Ascending aorta (tissue), 2 donors: ENCODE measurements around the gene SCYL1. TPM values are rescaled to one million over a fixed set of nuclear protein-coding genes. Genes with fewer than 3 reads are reported as not detected.

Experiments used
- DNase-seq, 2 donors: peaks; one replicate each; pipeline ENCODE4 v3.0.0-alpha.2; 2019; ENCODE audit warnings: low spot score in 2 of 2
- H3K27ac ChIP-seq, 2 donors: fragments of 200-600 bp; sonication (generic); one replicate each; pipeline ENCODE4 v1.5.1; 2016 to 2017; ENCODE audit warnings: mild to moderate bottlenecking in 1 of 2
- H3K27me3 ChIP-seq: fragments of 200-600 bp; sonication (generic); one replicate; pipeline ENCODE4 v1.5.1; 2017
- H3K36me3 ChIP-seq, 2 donors: fragments of 200-600 bp; sonication (generic); one replicate each; pipeline ENCODE4 v1.5.1; 2016
- H3K4me1 ChIP-seq, 2 donors: fragments of 200-600 bp; sonication (generic); one replicate each; pipeline ENCODE4 v1.5.1; 2016 to 2017; ENCODE audit warnings: mild to moderate bottlenecking in 1 of 2
- H3K4me3 ChIP-seq, 2 donors: fragments of 200-600 bp; sonication (generic); one replicate each; pipeline ENCODE4 v1.5.1; 2016 to 2017; ENCODE audit warnings: mild to moderate bottlenecking in 1 of 2
- H3K9me3 ChIP-seq, 2 donors: fragments of 200-600 bp; sonication (generic); one replicate each; pipeline ENCODE4 v1.5.1; 2016
- intact Hi-C: fragments of 100-400 bp; cut with DNase I; formaldehyde crosslinking; loops from one replicate; pipeline ENCODE4 v1.15.1; 2023
- total RNA-seq: library from RNA; depleted of rRNA; stranded (reverse); fragments of >200 nt; gene quantifications from one replicate; pipeline ENCODE4 v1.1.0, GENCODE V29; 2016
- TF ChIP-seq, protein P1 (sequence below), 3 experiments: fragments of 200-600 bp in 2 of 3; fragments of 450-650 bp in 1 of 3; sonication (generic) in 2 of 3; IDR thresholded peaks; one replicate each; pipeline ENCODE4 v1.5.1; 2016 to 2019; ENCODE audit warnings: antibody characterized with exemption in 3 of 3, mild to moderate bottlenecking in 1 of 3, moderate library complexity in 1 of 3

Gene SCYL1
- total RNA-seq, 1 donor from 2014 or later: 220 TPM

DNA sequence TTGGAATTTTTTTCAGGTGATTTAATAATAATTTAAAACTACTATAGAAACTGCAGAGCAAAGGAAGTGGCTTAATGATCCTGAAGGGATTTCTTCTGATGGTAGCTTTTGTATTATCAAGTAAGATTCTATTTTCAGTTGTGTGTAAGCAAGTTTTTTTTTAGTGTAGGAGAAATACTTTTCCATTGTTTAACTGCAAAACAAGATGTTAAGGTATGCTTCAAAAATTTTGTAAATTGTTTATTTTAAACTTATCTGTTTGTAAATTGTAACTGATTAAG is 22.7 kb upstream of the SCYL1 start:
- peaks cover 58 to 67% of the 10 kb centered on the region in 2 donors for H3K36me3 ChIP-seq
- TF ChIP-seq, protein P1, sequence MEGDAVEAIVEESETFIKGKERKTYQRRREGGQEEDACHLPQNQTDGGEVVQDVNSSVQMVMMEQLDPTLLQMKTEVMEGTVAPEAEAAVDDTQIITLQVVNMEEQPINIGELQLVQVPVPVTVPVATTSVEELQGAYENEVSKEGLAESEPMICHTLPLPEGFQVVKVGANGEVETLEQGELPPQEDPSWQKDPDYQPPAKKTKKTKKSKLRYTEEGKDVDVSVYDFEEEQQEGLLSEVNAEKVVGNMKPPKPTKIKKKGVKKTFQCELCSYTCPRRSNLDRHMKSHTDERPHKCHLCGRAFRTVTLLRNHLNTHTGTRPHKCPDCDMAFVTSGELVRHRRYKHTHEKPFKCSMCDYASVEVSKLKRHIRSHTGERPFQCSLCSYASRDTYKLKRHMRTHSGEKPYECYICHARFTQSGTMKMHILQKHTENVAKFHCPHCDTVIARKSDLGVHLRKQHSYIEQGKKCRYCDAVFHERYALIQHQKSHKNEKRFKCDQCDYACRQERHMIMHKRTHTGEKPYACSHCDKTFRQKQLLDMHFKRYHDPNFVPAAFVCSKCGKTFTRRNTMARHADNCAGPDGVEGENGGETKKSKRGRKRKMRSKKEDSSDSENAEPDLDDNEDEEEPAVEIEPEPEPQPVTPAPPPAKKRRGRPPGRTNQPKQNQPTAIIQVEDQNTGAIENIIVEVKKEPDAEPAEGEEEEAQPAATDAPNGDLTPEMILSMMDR (IDR thresholded peaks at IDR 0.05): no peak
- intact Hi-C loops: no loop called here
- H3K27me3 ChIP-seq: no peaks in the 10 kb centered on the region
- peaks cover 6 to 15% of the 10 kb centered on the region in 2 donors for H3K4me1 ChIP-seq
- DNase-seq: no peak
- peak overlapping the region; percentile 95 to 99 for H3K27ac ChIP-seq
- peak overlapping the region; percentile 62 to 67 for H3K4me3 ChIP-seq
- H3K9me3 ChIP-seq: no peaks in the 10 kb centered on the region

DNA sequence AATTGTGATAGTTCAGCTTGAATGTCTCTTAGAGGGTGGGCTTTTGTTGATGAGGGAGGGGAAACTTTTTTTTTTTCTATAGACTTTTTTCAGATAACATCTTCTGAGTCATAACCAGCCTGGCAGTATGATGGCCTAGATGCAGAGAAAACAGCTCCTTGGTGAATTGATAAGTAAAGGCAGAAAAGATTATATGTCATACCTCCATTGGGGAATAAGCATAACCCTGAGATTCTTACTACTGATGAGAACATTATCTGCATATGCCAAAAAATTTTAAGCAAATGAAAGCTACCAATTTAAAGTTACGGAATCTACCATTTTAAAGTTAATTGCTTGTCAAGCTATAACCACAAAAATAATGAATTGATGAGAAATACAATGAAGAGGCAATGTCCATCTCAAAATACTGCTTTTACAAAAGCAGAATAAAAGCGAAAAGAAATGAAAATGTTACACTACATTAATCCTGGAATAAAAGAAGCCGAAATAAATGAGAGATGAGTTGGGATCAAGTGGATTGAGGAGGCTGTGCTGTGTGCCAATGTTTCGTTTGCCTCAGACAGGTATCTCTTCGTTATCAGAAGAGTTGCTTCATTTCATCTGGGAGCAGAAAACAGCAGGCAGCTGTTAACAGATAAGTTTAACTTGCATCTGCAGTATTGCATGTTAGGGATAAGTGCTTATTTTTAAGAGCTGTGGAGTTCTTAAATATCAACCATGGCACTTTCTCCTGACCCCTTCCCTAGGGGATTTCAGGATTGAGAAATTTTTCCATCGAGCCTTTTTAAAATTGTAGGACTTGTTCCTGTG is 22.1 kb upstream of the SCYL1 start:
- DNase-seq: no peak

DNA sequence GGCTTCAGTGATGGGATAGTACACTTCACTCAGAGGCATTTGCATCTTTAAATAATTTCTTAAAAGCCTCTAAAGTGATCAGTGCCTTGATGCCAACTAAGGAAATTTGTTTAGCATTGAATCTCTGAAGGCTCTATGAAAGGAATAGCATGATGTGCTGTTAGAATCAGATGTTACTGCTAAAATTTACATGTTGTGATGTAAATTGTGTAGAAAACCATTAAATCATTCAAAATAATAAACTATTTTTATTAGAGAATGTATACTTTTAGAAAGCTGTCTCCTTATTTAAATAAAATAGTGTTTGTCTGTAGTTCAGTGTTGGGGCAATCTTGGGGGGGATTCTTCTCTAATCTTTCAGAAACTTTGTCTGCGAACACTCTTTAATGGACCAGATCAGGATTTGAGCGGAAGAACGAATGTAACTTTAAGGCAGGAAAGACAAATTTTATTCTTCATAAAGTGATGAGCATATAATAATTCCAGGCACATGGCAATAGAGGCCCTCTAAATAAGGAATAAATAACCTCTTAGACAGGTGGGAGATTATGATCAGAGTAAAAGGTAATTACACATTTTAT is 21.4 kb upstream of the SCYL1 start:
- Histone ChIP-seq H3K4me1 (peaks cover 6 to 19% of the 10 kb centered on the region in 2 donors), H3K36me3 (peaks cover 58 to 67% of the 10 kb centered on the region in 2 donors), H3K9me3 (no peaks in the 10 kb centered on the region), H3K27me3 (no peaks in the 10 kb centered on the region), H3K27ac (peak overlapping the region; percentile 41 to 95), H3K4me3 (peak overlapping the region; percentile 62 to 67)
- no peak for DNase-seq
- intact Hi-C loops: no loop called here
- TF ChIP-seq, protein P1 (IDR thresholded peaks at IDR 0.05): no peak

More for the DNA sequence above, 22.1 kb upstream of the SCYL1 start:
- Histone ChIP-seq H3K36me3 (peaks cover 58 to 67% of the 10 kb centered on the region in 2 donors), H3K9me3 (no peaks in the 10 kb centered on the region), H3K4me1 (peaks cover 6 to 19% of the 10 kb centered on the region in 2 donors), H3K4me3 (peak overlapping the region; percentile 62 to 67), H3K27ac (peak overlapping the region; percentile 41 to 95), H3K27me3 (no peaks in the 10 kb centered on the region)
- TF ChIP-seq, protein P1 (IDR thresholded peaks at IDR 0.05): no peak
- intact Hi-C loops: no loop called here

DNA sequence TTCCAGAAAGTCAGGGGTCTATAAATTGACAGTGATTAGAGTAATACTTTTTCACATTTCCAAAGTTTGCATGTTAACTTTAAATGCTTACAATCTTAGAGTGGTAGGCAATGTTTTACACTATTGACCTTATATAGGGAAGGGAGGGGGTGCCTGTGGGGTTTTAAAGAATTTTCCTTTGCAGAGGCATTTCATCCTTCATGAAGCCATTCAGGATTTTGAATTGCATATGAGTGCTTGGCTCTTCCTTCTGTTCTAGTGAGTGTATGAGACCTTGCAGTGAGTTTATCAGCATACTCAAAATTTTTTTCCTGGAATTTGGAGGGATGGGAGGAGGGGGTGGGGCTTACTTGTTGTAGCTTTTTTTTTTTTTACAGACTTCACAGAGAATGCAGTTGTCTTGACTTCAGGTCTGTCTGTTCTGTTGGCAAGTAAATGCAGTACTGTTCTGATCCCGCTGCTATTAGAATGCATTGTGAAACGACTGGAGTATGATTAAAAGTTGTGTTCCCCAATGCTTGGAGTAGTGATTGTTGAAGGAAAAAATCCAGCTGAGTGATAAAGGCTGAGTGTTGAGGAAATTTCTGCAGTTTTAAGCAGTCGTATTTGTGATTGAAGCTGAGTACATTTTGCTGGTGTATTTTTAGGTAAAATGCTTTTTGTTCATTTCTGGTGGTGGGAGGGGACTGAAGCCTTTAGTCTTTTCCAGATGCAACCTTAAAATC is 20.8 kb upstream of the SCYL1 start:
- TF ChIP-seq, protein P1 (IDR thresholded peaks at IDR 0.05): no peak
- Histone ChIP-seq H3K4me1 (peaks cover 6 to 19% of the 10 kb centered on the region in 2 donors), H3K27me3 (no peaks in the 10 kb centered on the region), H3K36me3 (peaks cover 58 to 67% of the 10 kb centered on the region in 2 donors), H3K27ac (peak overlapping the region; percentile 81 to 95), H3K9me3 (no peaks in the 10 kb centered on the region), H3K4me3 (peak overlapping the region; percentile 62 to 67)
- intact Hi-C loops: no loop called here
- DNase-seq: no peak

DNA sequence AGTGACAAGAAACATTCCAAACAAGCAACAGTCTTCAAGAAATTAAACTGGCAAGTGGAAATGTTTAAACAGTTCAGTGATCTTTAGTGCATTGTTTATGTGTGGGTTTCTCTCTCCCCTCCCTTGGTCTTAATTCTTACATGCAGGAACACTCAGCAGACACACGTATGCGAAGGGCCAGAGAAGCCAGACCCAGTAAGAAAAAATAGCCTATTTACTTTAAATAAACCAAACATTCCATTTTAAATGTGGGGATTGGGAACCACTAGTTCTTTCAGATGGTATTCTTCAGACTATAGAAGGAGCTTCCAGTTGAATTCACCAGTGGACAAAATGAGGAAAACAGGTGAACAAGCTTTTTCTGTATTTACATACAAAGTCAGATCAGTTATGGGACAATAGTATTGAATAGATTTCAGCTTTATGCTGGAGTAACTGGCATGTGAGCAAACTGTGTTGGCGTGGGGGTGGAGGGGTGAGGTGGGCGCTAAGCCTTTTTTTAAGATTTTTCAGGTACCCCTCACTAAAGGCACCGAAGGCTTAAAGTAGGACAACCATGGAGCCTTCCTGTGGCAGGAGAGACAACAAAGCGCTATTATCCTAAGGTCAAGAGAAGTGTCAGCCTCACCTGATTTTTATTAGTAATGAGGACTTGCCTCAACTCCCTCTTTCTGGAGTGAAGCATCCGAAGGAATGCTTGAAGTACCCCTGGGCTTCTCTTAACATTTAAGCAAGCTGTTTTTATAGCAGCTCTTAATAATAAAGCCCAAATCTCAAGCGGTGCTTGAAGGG is 20.0 kb upstream of the SCYL1 start:
- Histone ChIP-seq H3K4me3 (peak overlapping the region; percentile 62 to 67), H3K4me1 (peaks cover 6 to 19% of the 10 kb centered on the region in 2 donors), H3K27me3 (no peaks in the 10 kb centered on the region), H3K36me3 (peaks cover 58 to 67% of the 10 kb centered on the region in 2 donors), H3K27ac (peak overlapping the region; percentile 81 to 95), H3K9me3 (no peaks in the 10 kb centered on the region)
- DNase-seq: no peak
- intact Hi-C loops: loop anchor here (5.0 kb wide), 1 partner anchor 33 kb away; no protein-coding TSS in a partner anchor
- TF ChIP-seq, protein P1 (IDR thresholded peaks at IDR 0.05): no peak
